ENCODE measurements around the gene POC1A. TPM values are rescaled to one million over a fixed set of nuclear protein-coding genes. Genes with fewer than 3 reads are reported as not detected.

POC1A gene
- total RNA-seq, 4 donors from 2014 or later: 1.1 to 4.8 (median 4.7) TPM; not detected in 1

DNA sequence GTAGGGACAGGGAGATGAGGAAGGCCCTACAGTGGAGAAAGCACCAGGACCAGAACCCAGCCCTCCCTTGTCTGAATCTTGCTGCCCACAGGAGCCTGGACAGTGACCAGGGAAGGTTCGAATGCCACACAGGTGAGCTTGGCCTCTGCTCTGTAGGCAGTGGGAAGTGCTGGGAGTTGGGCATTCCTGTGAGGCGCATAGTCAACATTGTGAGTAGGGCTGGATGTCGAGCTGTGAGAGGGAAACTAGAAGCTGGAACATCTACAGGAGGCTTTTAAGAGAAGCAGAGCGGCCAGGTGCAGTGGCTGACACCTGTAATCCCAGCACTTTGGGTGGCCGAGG lies 23.4 kb upstream of the POC1A start:
- no peak for DNase-seq
- TF ChIP-seq, protein P1, sequence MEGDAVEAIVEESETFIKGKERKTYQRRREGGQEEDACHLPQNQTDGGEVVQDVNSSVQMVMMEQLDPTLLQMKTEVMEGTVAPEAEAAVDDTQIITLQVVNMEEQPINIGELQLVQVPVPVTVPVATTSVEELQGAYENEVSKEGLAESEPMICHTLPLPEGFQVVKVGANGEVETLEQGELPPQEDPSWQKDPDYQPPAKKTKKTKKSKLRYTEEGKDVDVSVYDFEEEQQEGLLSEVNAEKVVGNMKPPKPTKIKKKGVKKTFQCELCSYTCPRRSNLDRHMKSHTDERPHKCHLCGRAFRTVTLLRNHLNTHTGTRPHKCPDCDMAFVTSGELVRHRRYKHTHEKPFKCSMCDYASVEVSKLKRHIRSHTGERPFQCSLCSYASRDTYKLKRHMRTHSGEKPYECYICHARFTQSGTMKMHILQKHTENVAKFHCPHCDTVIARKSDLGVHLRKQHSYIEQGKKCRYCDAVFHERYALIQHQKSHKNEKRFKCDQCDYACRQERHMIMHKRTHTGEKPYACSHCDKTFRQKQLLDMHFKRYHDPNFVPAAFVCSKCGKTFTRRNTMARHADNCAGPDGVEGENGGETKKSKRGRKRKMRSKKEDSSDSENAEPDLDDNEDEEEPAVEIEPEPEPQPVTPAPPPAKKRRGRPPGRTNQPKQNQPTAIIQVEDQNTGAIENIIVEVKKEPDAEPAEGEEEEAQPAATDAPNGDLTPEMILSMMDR (IDR thresholded peaks at IDR 0.05): no peak
- no peak for TF ChIP-seq POLR2A (IDR thresholded peaks at IDR 0.05)
- H3K36me3 ChIP-seq: no peaks in the 10 kb centered on the region
- intact Hi-C loops (cut with DNase I; ENCODE audit: low total_unique reads): no loop called here
- H3K4me3 ChIP-seq: no peak overlapping the region
- no peak overlapping the region for H3K27ac ChIP-seq
- H3K27me3 ChIP-seq: no peaks in the 10 kb centered on the region
- H3K4me1 ChIP-seq: no peaks in the 10 kb centered on the region
- no peaks in the 10 kb centered on the region for H3K9me3 ChIP-seq

DNA sequence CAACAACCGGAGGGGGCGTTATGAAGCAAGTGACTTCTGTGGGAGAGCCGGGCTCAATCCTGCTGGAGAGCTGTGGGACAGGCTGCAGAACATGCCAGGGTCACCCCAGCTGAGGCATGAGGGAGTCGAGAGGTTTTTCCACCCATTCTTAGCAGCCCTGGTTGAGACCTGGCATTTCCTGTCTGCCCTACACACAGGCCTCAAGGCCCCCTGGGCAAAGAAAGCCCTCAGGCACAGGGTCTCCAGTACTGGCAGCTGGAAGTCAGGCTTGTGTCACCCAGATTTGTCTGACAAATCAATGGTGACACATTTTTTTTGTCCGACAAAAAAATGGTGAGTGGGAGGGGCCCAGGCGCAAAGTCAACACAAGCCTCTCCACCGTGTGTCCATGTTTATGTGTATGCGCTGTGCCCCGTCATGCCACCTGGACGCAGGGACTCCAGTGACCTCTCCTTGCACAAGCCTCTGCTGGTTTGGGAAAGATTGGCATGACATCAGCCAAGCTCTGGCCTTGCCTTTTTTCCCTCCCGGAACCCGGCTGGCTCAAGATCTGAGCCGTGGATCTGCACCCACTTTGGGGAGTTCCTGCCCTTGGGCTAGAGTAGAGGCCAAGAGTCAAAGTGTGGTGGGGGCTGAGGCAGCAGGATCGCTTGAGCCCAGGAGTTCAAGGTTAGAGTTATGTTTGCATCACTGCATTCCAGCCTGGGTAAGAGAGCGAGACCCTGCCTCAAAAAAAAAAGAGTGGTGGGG lies 22.9 kb upstream of the POC1A start:
- no peak overlapping the region for H3K27ac ChIP-seq
- intact Hi-C loops (cut with DNase I; ENCODE audit: low total_unique reads): no loop called here

DNA sequence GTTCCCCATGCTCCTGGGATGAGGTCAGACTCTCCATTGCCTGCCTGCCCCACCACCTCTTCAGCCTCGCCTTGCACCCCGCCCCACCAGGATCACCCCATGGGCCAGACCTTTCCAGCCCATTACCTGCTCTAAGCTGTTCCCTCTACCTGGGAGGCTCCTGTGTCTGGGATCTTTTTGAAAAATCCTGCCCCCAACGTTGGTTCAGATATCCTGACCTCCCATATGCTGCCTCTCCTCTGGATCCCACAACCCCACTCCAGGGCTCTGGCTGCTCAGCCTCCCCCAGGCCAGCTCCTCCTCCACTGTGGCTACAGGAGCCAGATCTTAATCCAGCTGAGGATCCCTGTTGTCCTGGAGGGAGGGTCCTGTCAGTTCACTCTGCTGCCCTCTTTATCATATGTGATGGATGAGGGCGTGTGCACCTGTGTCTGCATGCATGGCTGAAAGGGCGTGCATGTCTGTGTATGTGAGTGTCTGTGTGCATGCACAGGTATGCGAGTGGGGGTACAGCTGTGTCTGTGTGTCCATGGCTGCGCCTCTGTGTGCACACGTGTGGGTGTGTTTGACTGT lies 22.0 kb upstream of the POC1A start:
- TF ChIP-seq, protein P1 (IDR thresholded peaks at IDR 0.05): no peak
- no peak for TF ChIP-seq POLR2A (IDR thresholded peaks at IDR 0.05)
- no peaks in the 10 kb centered on the region for H3K4me1 ChIP-seq
- no peak overlapping the region for H3K4me3 ChIP-seq
- H3K27me3 ChIP-seq: no peaks in the 10 kb centered on the region
- no peak overlapping the region for H3K27ac ChIP-seq
- intact Hi-C loops (cut with DNase I; ENCODE audit: low total_unique reads): no loop called here
- no peaks in the 10 kb centered on the region for H3K36me3 ChIP-seq
- no peaks in the 10 kb centered on the region for H3K9me3 ChIP-seq
- DNase-seq: no peak

More for the DNA sequence above, 22.9 kb upstream of the POC1A start:
- Histone ChIP-seq H3K27me3 (no peaks in the 10 kb centered on the region), H3K9me3 (no peaks in the 10 kb centered on the region), H3K4me3 (no peak overlapping the region), H3K4me1 (no peaks in the 10 kb centered on the region), H3K36me3 (no peaks in the 10 kb centered on the region)
- TF ChIP-seq, protein P1 (IDR thresholded peaks at IDR 0.05): no peak
- no peak for TF ChIP-seq POLR2A (IDR thresholded peaks at IDR 0.05)
- no peak for DNase-seq

DNA sequence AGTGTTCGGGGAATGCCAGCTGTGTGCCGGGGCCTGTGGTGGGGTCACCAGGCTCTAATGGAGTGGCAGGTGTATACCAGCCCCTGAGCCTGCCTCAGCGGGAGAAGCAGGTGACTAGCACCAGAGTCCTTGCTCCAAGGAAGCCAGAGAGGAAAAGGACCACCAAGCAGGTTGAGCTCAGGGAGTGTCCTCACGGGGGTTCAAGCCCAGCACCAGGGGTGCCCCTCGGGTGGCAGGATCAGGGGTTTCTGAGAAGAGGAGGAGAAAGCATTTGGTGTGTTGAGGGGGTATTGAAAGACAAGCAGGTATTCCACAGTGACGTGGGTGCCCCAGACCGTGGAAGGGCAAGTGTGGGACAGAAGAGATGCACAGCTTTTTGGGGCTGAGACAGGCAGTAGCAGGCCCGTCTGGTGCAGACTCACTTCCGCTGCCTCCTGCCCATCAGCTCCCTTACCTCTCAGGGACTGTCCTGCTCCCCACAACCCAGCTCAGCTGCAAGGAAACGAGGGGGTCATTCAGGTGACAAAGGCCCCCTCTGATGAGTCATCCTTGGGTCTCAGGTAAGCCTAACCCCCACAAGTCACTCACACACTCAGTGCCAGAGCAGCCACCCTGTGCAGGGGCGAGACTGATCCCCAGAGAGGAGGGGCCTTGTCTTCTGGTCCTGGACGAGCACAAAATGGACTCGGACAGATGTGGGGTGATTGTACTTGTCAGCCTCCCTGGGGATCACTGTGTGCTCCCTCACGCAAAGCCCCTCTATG lies 21.4 kb upstream of the POC1A start:
- TF ChIP-seq, protein P1 (IDR thresholded peaks at IDR 0.05): no peak
- no peak for TF ChIP-seq POLR2A (IDR thresholded peaks at IDR 0.05)
- no peak for DNase-seq

DNA sequence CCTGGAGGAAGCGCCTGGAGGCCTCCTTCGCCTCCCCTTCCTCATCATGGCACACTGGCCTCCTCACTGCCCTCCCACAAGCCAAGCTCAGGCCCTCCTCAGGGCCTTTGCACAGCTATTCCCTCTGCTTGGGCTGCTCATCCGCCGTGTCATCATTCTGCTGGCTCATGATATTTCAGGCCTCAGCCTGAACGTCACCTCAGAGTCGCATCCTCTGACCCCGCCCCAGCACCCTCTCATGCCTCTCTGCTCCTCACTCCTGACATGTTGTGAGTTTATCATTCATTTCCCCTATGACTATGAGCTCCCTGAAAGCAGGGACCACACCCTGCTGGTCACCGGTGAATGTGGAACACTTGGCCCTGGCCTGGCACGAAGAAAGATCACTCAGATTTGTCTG lies 20.7 kb upstream of the POC1A start:
- H3K36me3 ChIP-seq: no peaks in the 10 kb centered on the region
- H3K4me3 ChIP-seq: no peak overlapping the region
- TF ChIP-seq, protein P1 (IDR thresholded peaks at IDR 0.05): no peak
- TF ChIP-seq POLR2A (IDR thresholded peaks at IDR 0.05): no peak
- no peaks in the 10 kb centered on the region for H3K9me3 ChIP-seq
- intact Hi-C loops (cut with DNase I; ENCODE audit: low total_unique reads): no loop called here
- H3K4me1 ChIP-seq: no peaks in the 10 kb centered on the region
- no peak overlapping the region for H3K27ac ChIP-seq
- no peaks in the 10 kb centered on the region for H3K27me3 ChIP-seq
- no peak for DNase-seq

More for the DNA sequence above, 21.4 kb upstream of the POC1A start:
- Histone ChIP-seq H3K4me1 (no peaks in the 10 kb centered on the region), H3K4me3 (no peak overlapping the region), H3K27ac (no peak overlapping the region), H3K9me3 (no peaks in the 10 kb centered on the region), H3K36me3 (no peaks in the 10 kb centered on the region), H3K27me3 (no peaks in the 10 kb centered on the region)
- intact Hi-C loops (cut with DNase I; ENCODE audit: low total_unique reads): no loop called here

Measured in uterus (tissue), 4 donors.